ENCODE data around the gene ATG7.

- TF ChIP-seq CTCF (IDR thresholded peaks at IDR 0.05; ENCODE audit: insufficient read depth, low read length) (no peak), POLR2AphosphoS5 (IDR thresholded peaks at IDR 0.05; ENCODE audit: low read depth) (no peak)
These were observed 84.1 kb downstream of the ATG7 start for GRCh38 chr3:11356269-11356668.

All from HL-60 (cell line).